ENCODE data around the gene EP400.
"Not testable (repeated sequence)": the region's sequence is repeated elsewhere in the genome, so short reads cannot be mapped to it uniquely, and the experiment has no call there.

Gene EP400

GRCh38 chr12:132045751-132046150 is 96.0 kb downstream of the EP400 start:
- DNase-seq (ENCODE audit: low spot score), result no peak

- no peak for DNase-seq (ENCODE audit: low spot score)
Measured at GRCh38 chr12:132046561-132046960, 96.8 kb downstream of the EP400 start.

- DNase-seq (ENCODE audit: low spot score), result not testable (repeated sequence)
Measured at GRCh38 chr12:132047630-132048029, 97.9 kb downstream of the EP400 start.

GRCh38 chr12:132049442-132049841 is 99.7 kb downstream of the EP400 start:
- no peak for DNase-seq (ENCODE audit: low spot score)

GRCh38 chr12:132049876-132050275 is 100.1 kb downstream of the EP400 start:
- no peak for DNase-seq (ENCODE audit: low spot score)

- DNase-seq (ENCODE audit: low spot score), result not testable (repeated sequence)
Measured at GRCh38 chr12:132051718-132052117, 102.0 kb downstream of the EP400 start.

GRCh38 chr12:132052196-132052932 is 102.6 kb downstream of the EP400 start:
- no peak for DNase-seq (ENCODE audit: low spot score)

- no peak for DNase-seq (ENCODE audit: low spot score)
Measured at GRCh38 chr12:132053338-132054330, 103.9 kb downstream of the EP400 start.

- no peak for DNase-seq (ENCODE audit: low spot score)
Measured at GRCh38 chr12:132054983-132055382, 105.2 kb downstream of the EP400 start.

- DNase-seq (ENCODE audit: low spot score), result no peak
Measured at GRCh38 chr12:132055535-132056096, 105.9 kb downstream of the EP400 start.

GRCh38 chr12:132056320-132056719 is 106.6 kb downstream of the EP400 start:
- DNase-seq (ENCODE audit: low spot score), result no peak

- DNase-seq (ENCODE audit: low spot score), result no peak
Measured at GRCh38 chr12:132056951-132057350, 107.2 kb downstream of the EP400 start.

GRCh38 chr12:132057691-132058090 is 107.9 kb downstream of the EP400 start:
- no peak for DNase-seq (ENCODE audit: low spot score)

GRCh38 chr12:132061197-132061596 is 111.5 kb downstream of the EP400 start:
- DNase-seq (ENCODE audit: low spot score), result no peak

- DNase-seq (ENCODE audit: low spot score), result no peak
Measured at GRCh38 chr12:132061641-132062430, 112.1 kb downstream of the EP400 start.

- no peak for DNase-seq (ENCODE audit: low spot score)
Measured at GRCh38 chr12:132062481-132062880, 112.7 kb downstream of the EP400 start.

- DNase-seq (ENCODE audit: low spot score), result no peak
Measured at GRCh38 chr12:132063491-132063890, 113.7 kb downstream of the EP400 start.

GRCh38 chr12:132064631-132065030 is 114.9 kb downstream of the EP400 start:
- no peak for DNase-seq (ENCODE audit: low spot score)

GRCh38 chr12:132065203-132065602 is 115.5 kb downstream of the EP400 start:
- no peak for DNase-seq (ENCODE audit: low spot score)

GRCh38 chr12:132065609-132066344 is 116.0 kb downstream of the EP400 start:
- DNase-seq (ENCODE audit: low spot score), result no peak

- DNase-seq (ENCODE audit: low spot score), result no peak
Measured at GRCh38 chr12:132066345-132066685, 116.6 kb downstream of the EP400 start.
